Hepatocyte (in vitro differentiated cells): Measurements from ENCODE around the gene ADISSP.

ENCODE experiments used
- EZH2phosphoT487 ChIP-seq: fragments of 200-600 bp; sonication (generic); IDR thresholded peaks from one replicate; pipeline ENCODE4 v1.6.1; 2018; ENCODE audit warnings: antibody characterized with exemption, mild to moderate bottlenecking, low read depth, moderate library complexity; ENCODE audit not compliant: unreplicated experiment, severe bottlenecking
- TF ChIP-seq, protein P1 (sequence below): fragments of 200-600 bp; sonication (generic); IDR thresholded peaks from 2 replicates; pipeline ENCODE4 v1.5.1; 2016; ENCODE audit warnings: antibody characterized with exemption, mild to moderate bottlenecking; ENCODE audit not compliant: poor library complexity

DNA sequence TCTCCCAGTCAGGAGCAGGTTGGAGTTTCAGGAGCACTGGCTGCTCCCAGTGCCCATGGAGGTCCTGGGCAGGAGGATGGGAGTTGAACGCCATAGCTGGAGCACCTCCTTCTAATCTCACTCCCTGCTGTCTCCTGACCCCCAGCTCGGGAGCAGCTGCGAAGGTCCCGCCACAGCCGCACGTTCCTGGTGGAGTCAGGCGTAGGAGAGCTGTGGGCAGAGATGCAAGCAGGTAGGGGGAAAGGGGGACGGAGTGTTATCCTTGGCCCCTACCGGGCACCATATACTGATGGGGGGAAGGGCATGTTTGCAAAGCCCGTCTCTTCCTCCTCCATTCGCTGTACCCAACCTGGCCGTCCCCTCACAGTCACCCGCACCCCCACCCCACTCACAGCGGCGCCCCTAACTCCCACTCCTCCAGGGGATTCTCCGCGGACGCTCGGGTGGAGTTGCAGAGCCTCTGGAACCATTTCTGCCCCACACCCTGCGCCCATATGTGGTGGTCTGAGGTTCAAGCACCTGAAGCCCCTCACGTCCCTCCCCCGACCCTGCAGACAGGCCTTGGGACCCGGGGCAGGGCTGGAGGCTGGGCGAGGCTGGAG, 18.4 kb downstream of the ADISSP start:
- TF ChIP-seq, protein P1, sequence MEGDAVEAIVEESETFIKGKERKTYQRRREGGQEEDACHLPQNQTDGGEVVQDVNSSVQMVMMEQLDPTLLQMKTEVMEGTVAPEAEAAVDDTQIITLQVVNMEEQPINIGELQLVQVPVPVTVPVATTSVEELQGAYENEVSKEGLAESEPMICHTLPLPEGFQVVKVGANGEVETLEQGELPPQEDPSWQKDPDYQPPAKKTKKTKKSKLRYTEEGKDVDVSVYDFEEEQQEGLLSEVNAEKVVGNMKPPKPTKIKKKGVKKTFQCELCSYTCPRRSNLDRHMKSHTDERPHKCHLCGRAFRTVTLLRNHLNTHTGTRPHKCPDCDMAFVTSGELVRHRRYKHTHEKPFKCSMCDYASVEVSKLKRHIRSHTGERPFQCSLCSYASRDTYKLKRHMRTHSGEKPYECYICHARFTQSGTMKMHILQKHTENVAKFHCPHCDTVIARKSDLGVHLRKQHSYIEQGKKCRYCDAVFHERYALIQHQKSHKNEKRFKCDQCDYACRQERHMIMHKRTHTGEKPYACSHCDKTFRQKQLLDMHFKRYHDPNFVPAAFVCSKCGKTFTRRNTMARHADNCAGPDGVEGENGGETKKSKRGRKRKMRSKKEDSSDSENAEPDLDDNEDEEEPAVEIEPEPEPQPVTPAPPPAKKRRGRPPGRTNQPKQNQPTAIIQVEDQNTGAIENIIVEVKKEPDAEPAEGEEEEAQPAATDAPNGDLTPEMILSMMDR: no peak
- no peak for TF ChIP-seq EZH2phosphoT487
